H9 (cell line): ENCODE results near the gene MAEA. TPM values are rescaled to one million over a fixed set of nuclear protein-coding genes. Genes with fewer than 3 reads are reported as not detected.
A peak's percentile ranks its signal among the peaks of the same experiment; 100 is the strongest.

Experiments
- DNase-seq: peaks from one replicate; pipeline ENCODE4 v3.0.0-alpha.2; 2017
- H2AFZ ChIP-seq: one replicate; pipeline ENCODE4 v1.6.1; 2013; ENCODE audit warnings: mild to moderate bottlenecking, low read length, control low read depth, moderate library complexity
- H2AK5ac ChIP-seq: 2 replicates; pipeline ENCODE4 v1.6.1; 2013; ENCODE audit warnings: low read length, control low read depth, mixed read lengths; ENCODE audit not compliant: insufficient read length
- H2BK120ac ChIP-seq: one replicate; pipeline ENCODE4 v1.6.1; 2013; ENCODE audit warnings: low read depth, mild to moderate bottlenecking, low read length, control low read depth, inconsistent platforms; ENCODE audit not compliant: poor library complexity, severe bottlenecking
- H2BK12ac ChIP-seq: 2 replicates; pipeline ENCODE4 v1.6.1; 2013; ENCODE audit warnings: low read length, control low read depth, mixed read lengths, low read depth; ENCODE audit not compliant: insufficient read length
- H2BK15ac ChIP-seq: 2 replicates; pipeline ENCODE4 v1.6.1; 2013; ENCODE audit warnings: low read depth, low read length, control low read depth
- H2BK20ac ChIP-seq: one replicate; pipeline ENCODE4 v1.6.1; 2013; ENCODE audit warnings: low read depth, mild to moderate bottlenecking, low read length, control low read depth, inconsistent platforms; ENCODE audit not compliant: poor library complexity, severe bottlenecking
- H2BK5ac ChIP-seq: 2 replicates; pipeline ENCODE4 v1.6.1; 2013; ENCODE audit warnings: low read length, control low read depth, mixed read lengths; ENCODE audit not compliant: insufficient read length
- H3K14ac ChIP-seq: 2 replicates; pipeline ENCODE4 v1.6.1; 2013; ENCODE audit warnings: low read length, control low read depth; ENCODE audit not compliant: insufficient read depth
- H3K18ac ChIP-seq: 2 replicates; pipeline ENCODE4 v1.6.1; 2013; ENCODE audit warnings: low read depth, mild to moderate bottlenecking, mixed read lengths, low read length, control low read depth; ENCODE audit not compliant: insufficient read length
- H3K23ac ChIP-seq: 2 replicates; pipeline ENCODE4 v1.6.1; 2013; ENCODE audit warnings: low read length, control low read depth, mixed read lengths, low read depth; ENCODE audit not compliant: insufficient read length
- H3K23me2 ChIP-seq: 2 replicates; pipeline ENCODE4 v1.6.1; 2013; ENCODE audit warnings: low read depth, mild to moderate bottlenecking, mixed read lengths, low read length, control low read depth; ENCODE audit not compliant: insufficient read length, poor library complexity, severe bottlenecking
- H3K27ac ChIP-seq: 2 replicates; pipeline ENCODE4 v1.5.1; 2013; ENCODE audit warnings: low read length, control low read depth, mixed read lengths, low read depth; ENCODE audit not compliant: insufficient read length
- H3K27me3 ChIP-seq: 2 replicates; pipeline ENCODE4 v1.6.1; 2013; ENCODE audit warnings: low read length, control low read depth, inconsistent platforms; ENCODE audit not compliant: insufficient read depth
- H3K4ac ChIP-seq: 2 replicates; pipeline ENCODE4 v1.6.1; 2013; ENCODE audit warnings: low read depth, mild to moderate bottlenecking, control low read depth, inconsistent platforms, low read length, moderate library complexity
- H3K4me1 ChIP-seq: 2 replicates; pipeline ENCODE4 v1.6.1; 2013; ENCODE audit warnings: low read length, control low read depth, inconsistent platforms; ENCODE audit not compliant: insufficient read depth
- H3K4me2 ChIP-seq: 2 replicates; pipeline ENCODE4 v1.6.1; 2013; ENCODE audit warnings: low read length, control low read depth, mixed read lengths; ENCODE audit not compliant: insufficient read length, insufficient read depth
- H3K56ac ChIP-seq: 2 replicates; pipeline ENCODE4 v1.6.1; 2013; ENCODE audit warnings: low read depth, mild to moderate bottlenecking, mixed read lengths, low read length, control low read depth; ENCODE audit not compliant: insufficient read length
- H3K79me1 ChIP-seq: 2 replicates; pipeline ENCODE4 v1.6.1; 2013; ENCODE audit warnings: low read depth, mild to moderate bottlenecking, moderate library complexity, low read length, control low read depth, inconsistent platforms; ENCODE audit not compliant: insufficient read depth, poor library complexity, severe bottlenecking
- H3K79me2 ChIP-seq: 2 replicates; pipeline ENCODE4 v1.6.1; 2013; ENCODE audit warnings: low read length, control low read depth, inconsistent platforms; ENCODE audit not compliant: insufficient read depth
- H3K9ac ChIP-seq: 2 replicates; pipeline ENCODE4 v1.6.1; 2013; ENCODE audit warnings: low read length, control low read depth, mixed read lengths; ENCODE audit not compliant: insufficient read length; ENCODE audit errors: extremely low read depth
- H3K9me3 ChIP-seq: one replicate; pipeline ENCODE4 v1.6.1; 2013; ENCODE audit warnings: low read depth, low read length, inconsistent platforms; ENCODE audit not compliant: control insufficient read depth
- H3T11ph ChIP-seq: one replicate; pipeline ENCODE4 v1.6.1; 2013; ENCODE audit warnings: mild to moderate bottlenecking, low read length, control low read depth, inconsistent platforms
- H4K20me1 ChIP-seq: one replicate; pipeline ENCODE4 v1.6.1; 2013; ENCODE audit not compliant: control insufficient read depth, insufficient read length, insufficient read depth
- H4K5ac ChIP-seq: 2 replicates; pipeline ENCODE4 v1.6.1; 2013; ENCODE audit warnings: low read depth, mild to moderate bottlenecking, mixed read lengths, low read length, control low read depth; ENCODE audit not compliant: insufficient read length
- H4K8ac ChIP-seq: replicated peaks from 2 replicates; pipeline ENCODE4 v1.6.1; 2013; ENCODE audit warnings: low read length, control low read depth, mixed read lengths, low read depth; ENCODE audit not compliant: insufficient read length
- H4K91ac ChIP-seq: 2 replicates; pipeline ENCODE4 v1.6.1; 2013; ENCODE audit warnings: low read depth, mild to moderate bottlenecking, moderate library complexity, mixed read lengths, low read length, control low read depth; ENCODE audit not compliant: insufficient read length
- H3K27ac Mint-ChIP-seq, 3 experiments: 2 replicates in 2 of 3; 3 replicates in 1 of 3; pipeline ENCODE4 v1.8.0; 2020 to 2021; ENCODE audit warnings: mixed read lengths in 3 of 3, mild to moderate bottlenecking in 1 of 3, moderate library complexity in 1 of 3
- H3K27me3 Mint-ChIP-seq: 2 replicates; pipeline ENCODE4 v1.8.0; 2021; ENCODE audit warnings: low read depth, mild to moderate bottlenecking, moderate library complexity, mixed read lengths
- H3K36me3 Mint-ChIP-seq, 3 experiments: 2 replicates in 2 of 3; 3 replicates in 1 of 3; pipeline ENCODE4 v1.8.0; 2020 to 2021; ENCODE audit warnings: low read depth in 3 of 3, mixed read lengths in 3 of 3; ENCODE audit not compliant: insufficient read depth in 1 of 3
- H3K4me1 Mint-ChIP-seq, 2 experiments: 2 replicates each; pipeline ENCODE4 v1.8.0; 2020; ENCODE audit warnings: mixed read lengths in 2 of 2
- H3K4me3 Mint-ChIP-seq, 2 experiments: 2 replicates in 1 of 2; 3 replicates in 1 of 2; pipeline ENCODE4 v1.8.0; 2020 to 2021; ENCODE audit warnings: mild to moderate bottlenecking in 2 of 2, mixed read lengths in 2 of 2, moderate library complexity in 1 of 2
- H3K9me3 Mint-ChIP-seq, 2 experiments: 2 replicates in 1 of 2; 3 replicates in 1 of 2; pipeline ENCODE4 v1.8.0; 2020; ENCODE audit warnings: mild to moderate bottlenecking in 2 of 2, mixed read lengths in 2 of 2, moderate library complexity in 1 of 2
- WGBS: extraction: QIAGEN DNeasy Blood & Tissue Kit; methylation state at CpG from one replicate; pipeline ENCODE4 v1.1.7; 2013; ENCODE audit warnings: missing lambda C conversion rate, low lambda C conversion rate, mixed read lengths; ENCODE audit not compliant: insufficient read length; ENCODE audit errors: extremely low coverage; 5-methylcytosine and 5-hydroxymethylcytosine counted together
- total RNA-seq: library from RNA; stranded (reverse); gene quantifications from 2 replicates; pipeline ENCODE4 v1.2.1, GENCODE V29; 2021
- TF ChIP-seq, protein P1 (sequence below): fragments of 200-600 bp; sonication (generic); conservative IDR thresholded peaks from 3 replicates; pipeline ENCODE4 v1.8.0; 2021; ENCODE audit warnings: antibody characterized with exemption, mild to moderate bottlenecking

The MAEA gene
- total RNA-seq, 1 experiment from 2014 or later: 85.6 TPM

DNA sequence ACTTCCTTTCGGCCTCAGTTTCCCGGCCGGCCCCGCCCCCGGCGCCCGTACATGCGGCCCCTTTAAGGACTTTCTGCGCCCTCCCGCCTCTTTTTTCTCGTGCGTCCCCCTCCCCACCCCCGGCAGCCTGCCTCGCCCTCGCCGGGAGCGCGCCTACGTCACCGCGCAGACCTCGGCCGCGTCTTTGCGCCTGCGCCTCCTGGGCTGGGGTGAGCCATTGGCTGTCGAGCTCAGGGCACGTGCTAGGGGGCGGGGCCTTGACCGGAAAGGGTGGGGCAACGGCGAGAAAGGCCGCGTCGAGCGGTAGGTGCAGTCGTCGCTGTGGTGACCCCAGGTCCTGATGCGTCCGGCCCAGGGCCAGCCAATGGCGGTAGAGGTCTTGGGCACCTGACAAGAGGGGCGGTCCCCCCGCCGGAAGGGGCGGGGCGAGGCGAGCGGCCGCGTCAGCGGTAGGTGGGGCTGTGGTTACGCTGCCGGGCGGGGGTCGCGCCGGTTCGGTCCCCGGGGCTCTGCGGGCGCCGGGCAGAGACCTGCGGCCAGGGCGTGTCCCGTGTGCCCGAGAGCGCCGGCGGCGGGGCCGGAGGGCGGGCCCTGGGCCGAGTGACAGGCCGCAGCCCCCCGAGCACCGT lies 57.2 kb downstream of the MAEA start, which contains the start of gene UVSSA:
TSS of gene UVSSA (plus strand) at position 428 of the 629 bp plus-strand sequence. CDS start 884 bp downstream, outside the sequence.
- H2AFZ ChIP-seq: no peak within 1 kb of the TSS
- H3K79me2 ChIP-seq: no peaks in the 10 kb centered on the region
- no peak within 1 kb of the TSS for H4K91ac ChIP-seq
- no peak within 1 kb of the TSS for H4K5ac ChIP-seq
- H3K4ac ChIP-seq: no peak within 1 kb of the TSS
- H3K36me3 Mint-ChIP-seq: peaks cover 11 to 31% (median 27%) of the 10 kb centered on the region in 3 experiments
- TF ChIP-seq, protein P1, sequence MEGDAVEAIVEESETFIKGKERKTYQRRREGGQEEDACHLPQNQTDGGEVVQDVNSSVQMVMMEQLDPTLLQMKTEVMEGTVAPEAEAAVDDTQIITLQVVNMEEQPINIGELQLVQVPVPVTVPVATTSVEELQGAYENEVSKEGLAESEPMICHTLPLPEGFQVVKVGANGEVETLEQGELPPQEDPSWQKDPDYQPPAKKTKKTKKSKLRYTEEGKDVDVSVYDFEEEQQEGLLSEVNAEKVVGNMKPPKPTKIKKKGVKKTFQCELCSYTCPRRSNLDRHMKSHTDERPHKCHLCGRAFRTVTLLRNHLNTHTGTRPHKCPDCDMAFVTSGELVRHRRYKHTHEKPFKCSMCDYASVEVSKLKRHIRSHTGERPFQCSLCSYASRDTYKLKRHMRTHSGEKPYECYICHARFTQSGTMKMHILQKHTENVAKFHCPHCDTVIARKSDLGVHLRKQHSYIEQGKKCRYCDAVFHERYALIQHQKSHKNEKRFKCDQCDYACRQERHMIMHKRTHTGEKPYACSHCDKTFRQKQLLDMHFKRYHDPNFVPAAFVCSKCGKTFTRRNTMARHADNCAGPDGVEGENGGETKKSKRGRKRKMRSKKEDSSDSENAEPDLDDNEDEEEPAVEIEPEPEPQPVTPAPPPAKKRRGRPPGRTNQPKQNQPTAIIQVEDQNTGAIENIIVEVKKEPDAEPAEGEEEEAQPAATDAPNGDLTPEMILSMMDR: no peak
- peak within 1 kb of the TSS; percentile 91 for H3K9ac ChIP-seq
- H3K27ac ChIP-seq: peak within 1 kb of the TSS; percentile 39
- peak within 1 kb of the TSS; percentile 74 for H3K14ac ChIP-seq
- peaks cover 0 to 4% of the 10 kb centered on the region in 2 experiments; a peak in 1 of 5 replicates for H3K9me3 Mint-ChIP-seq
- no CpG with 5 or more reads among the region's 76 CpGs for WGBS
- no peaks in the 10 kb centered on the region; the same call in 1 of the 2 replicates for H3K4me1 ChIP-seq
- no peak within 1 kb of the TSS for H2BK12ac ChIP-seq
- no peaks in the 10 kb centered on the region; the same call in 1 of the 2 replicates for H3K27me3 Mint-ChIP-seq
- no peak within 1 kb of the TSS for H2BK15ac ChIP-seq
- H2AK5ac ChIP-seq: no peak within 1 kb of the TSS
- no peaks in the 10 kb centered on the region for H3K9me3 ChIP-seq
- peak within 1 kb of the TSS; percentile 81 to 92 for H3K4me3 Mint-ChIP-seq
- no peaks in the 10 kb centered on the region for H3K79me1 ChIP-seq
- H3K4me1 Mint-ChIP-seq: peaks cover 24 to 28% of the 10 kb centered on the region in 2 experiments
- no peaks in the 10 kb centered on the region for H3K27me3 ChIP-seq
- H3T11ph ChIP-seq: no peak within 1 kb of the TSS
- no peak within 1 kb of the TSS for H3K18ac ChIP-seq
- peak; percentile 100 for DNase-seq
- no peak within 1 kb of the TSS for H2BK20ac ChIP-seq
- no peak within 1 kb of the TSS for H2BK5ac ChIP-seq
- peaks cover 11% of the 10 kb centered on the region for H3K23me2 ChIP-seq
- H4K8ac ChIP-seq: no peak within 1 kb of the TSS
- H4K20me1 ChIP-seq: no peaks in the 10 kb centered on the region
- H3K27ac Mint-ChIP-seq: peak within 1 kb of the TSS; percentile 23 to 96 (median 88); a peak in 4 of 7 replicates
- no peak within 1 kb of the TSS for H2BK120ac ChIP-seq
- no peak within 1 kb of the TSS for H3K23ac ChIP-seq
- H3K4me2 ChIP-seq: peak within 1 kb of the TSS; percentile 91
- no peak within 1 kb of the TSS for H3K56ac ChIP-seq
